Middle frontal gyrus (tissue), 1 donor: Measurements from ENCODE around the gene LAT.

Experiments used
- DNase-seq: peaks from one replicate; pipeline ENCODE4 v3.0.0-alpha.2; 2015; ENCODE audit warnings: low spot score; ENCODE audit errors: extremely low spot score

Gene LAT

DNA sequence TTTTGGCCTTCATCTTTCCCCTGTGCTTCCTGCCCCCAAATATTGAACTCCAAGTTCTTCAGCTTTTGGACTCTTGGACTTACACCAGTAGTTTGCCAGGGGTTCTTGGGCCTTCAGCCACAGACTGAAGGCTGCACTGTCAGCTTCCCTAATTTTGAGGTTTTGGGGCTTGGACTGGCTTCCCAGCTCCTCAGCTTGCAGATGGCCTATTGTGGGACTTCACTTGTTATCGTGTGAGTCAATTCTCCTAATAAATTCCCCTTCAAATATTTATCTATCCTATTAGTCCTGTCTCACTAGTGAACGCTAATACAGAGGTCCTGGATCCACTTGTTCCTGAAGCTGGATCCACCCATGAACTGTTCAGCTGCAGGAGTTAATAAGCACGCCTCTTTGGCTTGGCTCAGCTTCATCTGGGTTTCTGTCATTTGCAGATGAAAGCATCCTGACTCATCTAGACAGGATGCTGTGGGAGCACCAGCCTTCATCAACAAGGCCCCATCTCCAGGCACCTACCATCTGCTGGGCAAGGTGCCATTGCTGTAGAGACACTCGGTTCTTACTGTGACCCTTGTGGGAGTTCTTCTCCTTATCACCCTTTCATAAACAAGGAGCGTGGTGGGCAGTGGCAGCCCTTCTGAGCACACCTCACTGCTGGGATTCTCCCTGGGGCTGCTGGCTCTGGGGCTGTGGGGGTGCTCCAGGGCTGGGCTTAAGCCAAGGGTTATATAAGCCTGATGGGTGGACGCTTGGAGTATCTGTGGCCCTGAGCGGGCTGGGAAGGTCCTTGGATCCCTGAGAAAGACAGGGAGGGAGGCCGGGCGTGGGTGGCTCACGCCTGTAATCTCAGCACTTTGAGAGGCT, 23.1 kb downstream of the LAT start:
- no peak for DNase-seq

- DNase-seq: no peak
These were observed 24.4 kb downstream of the LAT start for GRCh38 chr16:29009050-29009837.

- DNase-seq: no peak
These were observed 24.9 kb downstream of the LAT start for GRCh38 chr16:29009838-29010166.

- no peak for DNase-seq
These were observed 26.3 kb downstream of the LAT start for GRCh38 chr16:29011112-29011511.

GRCh38 chr16:29011851-29012250, 27.0 kb downstream of the LAT start:
- no peak for DNase-seq

DNA sequence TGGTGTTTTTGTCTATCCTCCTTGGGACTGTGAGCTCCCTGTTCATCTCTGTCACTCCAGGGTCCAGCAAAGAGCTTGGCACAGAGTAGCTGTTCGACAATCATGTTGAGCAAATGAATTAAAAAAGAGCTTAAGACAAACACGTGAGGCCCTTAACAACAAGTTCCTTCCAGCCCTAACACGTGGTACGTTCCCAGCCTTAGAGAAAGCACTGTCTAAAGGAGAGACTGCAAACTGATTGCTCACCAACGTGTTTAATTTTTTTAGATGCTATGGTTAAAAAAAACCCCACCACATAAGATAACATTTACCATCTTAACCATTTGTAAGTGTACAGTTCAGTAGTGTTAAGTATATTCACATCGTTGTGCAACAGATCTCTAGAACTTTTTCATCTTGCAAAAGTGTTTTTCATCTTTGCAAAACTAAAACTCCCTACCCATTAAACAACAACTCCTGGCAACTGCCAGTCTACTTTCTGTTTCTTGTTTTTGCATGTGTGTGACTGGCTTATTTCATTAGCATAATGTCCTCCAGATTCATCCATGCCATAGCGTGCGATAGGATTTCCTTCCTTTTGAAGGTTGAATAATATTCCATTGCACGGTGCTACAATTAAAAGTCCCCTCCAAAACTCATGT, 28.2 kb downstream of the LAT start:
- DNase-seq: no peak

GRCh38 chr16:29014561-29015069, 29.8 kb downstream of the LAT start:
- DNase-seq: no peak

GRCh38 chr16:29022196-29022595, 37.3 kb downstream of the LAT start:
- DNase-seq: no peak

DNA sequence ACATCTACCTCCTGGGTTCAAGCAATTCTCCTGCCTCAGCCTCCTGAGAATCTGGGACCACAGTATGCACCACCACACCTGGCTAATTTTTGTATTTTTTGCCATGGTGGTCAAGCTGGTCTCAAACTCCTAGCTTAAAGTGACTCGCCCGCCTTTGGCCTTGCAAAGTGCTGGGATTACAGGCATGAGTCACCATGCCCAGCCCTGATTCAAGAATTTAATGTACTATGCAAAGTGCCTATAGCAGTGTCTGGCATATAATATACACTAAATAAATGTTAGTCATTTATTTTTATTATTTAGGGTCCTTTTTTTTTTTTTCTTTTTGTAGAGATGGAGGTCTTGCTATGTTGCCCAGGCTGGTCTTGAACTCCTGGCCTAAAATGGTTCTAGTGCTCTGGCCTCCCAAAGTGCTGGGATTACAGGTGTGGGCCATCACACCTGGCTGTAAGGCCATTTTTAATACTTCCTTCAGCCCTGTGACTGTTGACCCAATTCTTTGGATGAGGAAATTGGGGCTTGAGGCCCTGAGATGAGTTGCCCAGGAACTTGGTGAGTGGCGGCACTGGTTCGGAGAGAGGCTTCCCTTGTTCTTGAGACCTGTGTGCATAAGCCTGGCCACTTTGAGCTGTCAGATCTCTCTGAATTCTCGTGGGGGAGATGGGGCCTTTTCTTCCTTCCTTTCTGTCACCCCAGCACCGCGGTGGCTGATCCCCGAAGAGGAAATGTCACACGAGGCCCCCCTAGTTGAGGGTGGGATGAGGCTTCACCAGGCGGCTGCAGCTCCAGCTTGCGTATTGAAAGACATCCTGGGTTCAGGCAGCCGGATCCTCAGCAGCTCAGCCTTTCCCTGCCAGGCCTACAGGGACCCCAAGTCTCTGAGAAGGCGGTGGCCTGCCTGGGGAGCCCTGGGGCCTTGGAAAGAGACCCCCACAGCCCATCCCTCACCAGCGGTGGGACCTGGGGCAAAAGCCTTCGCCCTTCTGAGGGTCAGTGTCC, 38.7 kb downstream of the LAT start:
- no peak for DNase-seq

GRCh38 chr16:29024278-29024677, 39.4 kb downstream of the LAT start:
- DNase-seq: no peak

DNA sequence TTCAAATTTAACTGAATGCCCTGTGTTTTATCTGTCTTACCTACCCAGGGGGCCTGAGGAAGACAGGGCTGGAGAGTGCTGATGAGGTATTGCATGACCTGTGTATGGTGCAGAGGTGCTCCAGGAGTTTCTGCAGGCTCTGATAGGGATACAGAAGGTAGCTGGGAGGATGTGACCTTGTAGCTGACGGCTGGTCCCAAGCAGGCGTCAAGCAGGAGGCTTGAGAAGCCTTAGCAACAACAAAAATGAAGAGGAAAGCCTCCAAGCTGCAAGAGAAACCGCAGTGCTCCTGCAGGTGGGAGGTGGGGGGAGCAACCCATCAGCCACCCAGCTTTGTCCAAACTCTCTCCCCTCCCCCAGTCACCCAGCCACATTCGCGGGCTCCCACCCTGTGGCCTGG, 40.4 kb downstream of the LAT start:
- no peak for DNase-seq

GRCh38 chr16:29025735-29026134, 40.9 kb downstream of the LAT start:
- DNase-seq: no peak

GRCh38 chr16:29028457-29029167, 43.8 kb downstream of the LAT start:
- DNase-seq: no peak

- DNase-seq: no peak
These were observed 44.5 kb downstream of the LAT start for GRCh38 chr16:29029168-29029994.

DNA sequence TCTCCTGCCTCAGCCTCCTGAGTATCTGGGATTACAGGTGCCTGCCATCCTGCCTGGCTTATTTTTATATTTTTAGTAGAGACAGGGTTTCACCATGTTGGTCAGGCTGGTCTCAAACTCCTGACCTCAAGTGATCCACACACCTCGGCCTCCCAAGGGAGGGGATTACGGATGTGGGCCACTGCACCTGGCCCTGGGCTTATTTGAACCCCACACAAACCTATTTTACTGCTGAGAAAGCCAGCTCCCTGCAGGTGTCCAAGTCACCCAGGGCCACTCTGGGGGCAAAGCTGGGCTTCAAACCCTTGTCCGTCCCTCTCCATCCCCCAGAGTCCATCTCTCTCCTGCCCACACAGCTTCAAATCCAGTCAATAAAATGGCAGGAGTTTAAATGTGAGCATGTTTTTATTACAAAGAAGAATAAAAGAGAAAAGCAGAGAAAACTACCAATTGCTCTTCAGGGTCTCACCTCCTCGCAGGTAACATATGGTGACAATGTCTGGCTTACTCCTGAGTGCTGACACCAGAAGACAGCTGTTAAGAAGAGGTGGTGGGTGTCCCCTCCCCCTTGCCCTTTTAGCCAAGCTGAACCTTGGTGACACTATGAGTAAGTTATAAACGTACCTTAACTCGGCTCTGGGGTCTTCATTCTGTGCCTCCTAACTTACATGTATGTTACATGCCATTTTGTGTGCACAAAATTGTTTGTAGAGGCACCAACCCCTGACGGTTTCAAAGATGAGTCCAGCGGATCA, 45.4 kb downstream of the LAT start:
- no peak for DNase-seq
